ENCODE data around the gene TAPBPL.
A peak's percentile ranks its signal among the peaks of the same experiment; 100 is the strongest.
"Not testable (repeated sequence)": the region's sequence is repeated elsewhere in the genome, so short reads cannot be mapped to it uniquely, and the experiment has no call there.

Gene TAPBPL

DNA sequence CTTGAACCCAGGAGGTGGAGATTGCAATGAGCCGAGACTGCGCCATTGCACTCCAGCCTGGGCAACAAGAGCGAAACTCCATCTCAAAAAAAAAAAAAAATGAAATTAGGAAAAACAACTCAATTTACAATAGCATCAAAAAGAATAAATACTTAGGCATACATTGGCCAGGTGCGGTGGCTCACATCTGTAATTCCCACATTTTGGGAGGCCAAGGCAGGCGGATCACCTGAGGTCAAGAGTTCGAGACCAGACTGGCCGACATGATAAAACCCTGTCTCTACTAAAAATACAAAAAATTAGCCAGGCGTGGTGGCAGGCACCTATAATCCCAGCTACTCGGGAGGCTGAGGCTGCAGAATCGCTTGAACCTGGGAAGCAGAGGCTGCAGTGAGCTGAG, 24.0 kb upstream of the TAPBPL start:
- H3K9me3 ChIP-seq (ENCODE audit: control extremely low read depth in 1 of 5, control insufficient read depth in 4 of 5, insufficient read depth in 2 of 5, low read depth in 1 of 5, low read length in 4 of 5); H3K4me3 ChIP-seq (ENCODE audit: control insufficient read depth in 1 of 7, extremely low read depth in 1 of 7, insufficient read depth in 4 of 7, low read depth in 2 of 7, low read length in 6 of 7); H3K27ac ChIP-seq (ENCODE audit: insufficient read depth in 1 of 2, low read depth in 1 of 2, low read length in 2 of 2, poor library complexity in 1 of 2, severe bottlenecking in 2 of 2); POLR2A ChIA-PET; H3K36me3 ChIP-seq (ENCODE audit: control insufficient read depth in 4 of 4, insufficient read depth in 4 of 4, low read length in 3 of 4); DNase-seq; H3K27me3 ChIP-seq (replicated peaks in 2 of 5; ENCODE audit: control insufficient read depth in 4 of 5, insufficient read depth in 5 of 5, low read length in 4 of 5): not testable (repeated sequence)
- WGBS (ENCODE audit: insufficient coverage) = 97% methylated on average over 5 of the region's 10 CpGs
- CTCF ChIA-PET = interaction anchor here (9.2 kb wide), 1 partner anchor 34 kb away, joined by 197 read pairs; no protein-coding TSS in a partner anchor
- H3K4me1 ChIP-seq (ENCODE audit: control extremely low read depth in 1 of 4, control insufficient read depth in 4 of 4, insufficient read depth in 4 of 4, low read length in 3 of 4) = peaks cover 8 to 58% (median 53%) of the 10 kb centered on the region in 4 experiments

DNA sequence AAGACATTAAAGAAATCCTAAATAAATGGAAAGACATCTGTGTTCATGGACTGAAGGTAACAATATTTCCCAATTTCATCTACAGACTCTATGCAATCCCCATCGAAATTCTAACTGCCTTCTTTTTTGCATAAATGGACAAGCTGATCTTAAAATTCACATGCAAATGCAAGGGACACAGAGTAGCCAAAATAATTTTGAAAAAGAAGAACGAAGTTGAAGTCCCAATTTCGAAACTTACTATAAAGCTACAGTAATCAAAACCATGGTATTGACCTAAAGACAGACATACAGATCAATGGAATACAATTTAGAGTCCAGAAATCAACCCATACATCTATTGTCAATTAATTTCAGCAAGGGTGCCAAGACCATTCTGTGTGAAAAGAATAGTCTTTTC, 23.5 kb upstream of the TAPBPL start:
- no peaks in the 10 kb centered on the region for H3K27me3 ChIP-seq (replicated peaks in 2 of 5; ENCODE audit: control insufficient read depth in 4 of 5, insufficient read depth in 5 of 5, low read length in 4 of 5)
- DNase-seq = no peak
- peaks cover 8 to 58% (median 53%) of the 10 kb centered on the region in 4 experiments for H3K4me1 ChIP-seq (ENCODE audit: control extremely low read depth in 1 of 4, control insufficient read depth in 4 of 4, insufficient read depth in 4 of 4, low read length in 3 of 4)
- ChIA-PET POLR2A (interaction anchor here (0.7 kb wide), 1 partner anchor 65 kb away, joined by 3 read pairs; the partner anchor contains the start of gene MRPL51), CTCF (interaction anchor here (0.6 to 9.2 kb wide), 2 partner anchors 33 to 60 kb away, joined by 4 to 197 read pairs; no protein-coding TSS in a partner anchor)
- H3K4me3 ChIP-seq (ENCODE audit: control insufficient read depth in 1 of 7, extremely low read depth in 1 of 7, insufficient read depth in 4 of 7, low read depth in 2 of 7, low read length in 6 of 7) = no peak overlapping the region
- no peaks in the 10 kb centered on the region for H3K9me3 ChIP-seq (ENCODE audit: control extremely low read depth in 1 of 5, control insufficient read depth in 4 of 5, insufficient read depth in 2 of 5, low read depth in 1 of 5, low read length in 4 of 5)
- 80% methylated on average over 1 of the region's 3 CpGs for WGBS (ENCODE audit: insufficient coverage)
- no peaks in the 10 kb centered on the region for H3K36me3 ChIP-seq (ENCODE audit: control insufficient read depth in 4 of 4, insufficient read depth in 4 of 4, low read length in 3 of 4)
- no peak overlapping the region for H3K27ac ChIP-seq (ENCODE audit: insufficient read depth in 1 of 2, low read depth in 1 of 2, low read length in 2 of 2, poor library complexity in 1 of 2, severe bottlenecking in 2 of 2)

DNA sequence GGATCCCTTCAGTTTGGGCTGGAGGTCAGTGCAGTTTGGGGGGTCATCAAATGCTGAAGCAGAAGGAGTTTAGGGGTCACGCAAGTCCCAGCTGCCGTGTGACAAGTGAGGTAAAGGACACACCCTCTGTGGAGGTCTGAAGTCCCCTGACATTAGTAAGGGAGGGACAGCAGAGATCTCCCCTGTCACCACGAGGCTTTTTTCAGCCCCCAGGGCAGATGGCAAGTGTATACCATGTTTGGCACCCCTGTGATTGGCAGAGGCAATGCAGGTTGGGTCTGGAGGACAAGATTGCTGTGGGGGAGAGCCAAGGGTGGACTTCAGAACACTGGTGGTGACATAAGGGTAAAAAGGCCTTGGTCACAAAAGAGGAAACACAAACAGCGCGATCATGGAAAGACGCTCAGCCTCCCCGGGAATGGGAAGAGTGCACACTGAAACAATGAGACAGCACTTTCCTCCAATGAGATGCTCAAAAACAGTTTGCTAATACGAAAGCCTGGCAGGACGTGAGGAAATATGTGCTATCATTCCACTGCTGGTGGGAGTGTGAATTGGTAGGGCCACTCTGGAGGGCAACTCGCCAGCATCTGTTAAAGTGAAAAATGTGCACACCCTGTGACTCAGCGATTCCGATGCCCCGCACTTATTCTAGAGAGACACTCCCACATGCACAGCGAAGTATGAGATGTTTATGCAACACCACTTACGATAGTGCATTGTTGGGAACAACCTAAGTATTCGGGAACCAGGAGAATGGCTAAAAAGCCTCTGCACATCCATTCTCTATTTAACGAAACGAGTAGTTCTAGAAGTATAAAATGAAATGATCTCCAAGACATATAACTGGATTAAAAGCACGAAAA, 21.5 kb upstream of the TAPBPL start:
- Histone ChIP-seq H3K27me3 (replicated peaks in 2 of 5; ENCODE audit: control insufficient read depth in 4 of 5, insufficient read depth in 5 of 5, low read length in 4 of 5) (no peaks in the 10 kb centered on the region), H3K4me1 (ENCODE audit: control extremely low read depth in 1 of 4, control insufficient read depth in 4 of 4, insufficient read depth in 4 of 4, low read length in 3 of 4) (peaks cover 8 to 48% (median 40%) of the 10 kb centered on the region in 4 experiments), H3K4me3 (ENCODE audit: control insufficient read depth in 1 of 7, extremely low read depth in 1 of 7, insufficient read depth in 4 of 7, low read depth in 2 of 7, low read length in 6 of 7) (peak overlapping the region in 5 of 7 experiments; percentile 9 to 62 (median 40)), H3K36me3 (ENCODE audit: control insufficient read depth in 4 of 4, insufficient read depth in 4 of 4, low read length in 3 of 4) (no peaks in the 10 kb centered on the region), H3K9me3 (ENCODE audit: control extremely low read depth in 1 of 5, control insufficient read depth in 4 of 5, insufficient read depth in 2 of 5, low read depth in 1 of 5, low read length in 4 of 5) (no peaks in the 10 kb centered on the region), H3K27ac (ENCODE audit: insufficient read depth in 1 of 2, low read depth in 1 of 2, low read length in 2 of 2, poor library complexity in 1 of 2, severe bottlenecking in 2 of 2) (peak overlapping the region in 1 of 2 experiments; percentile 76)
- CTCF ChIA-PET = interaction anchor here (9.2 kb wide), 1 partner anchor 31 kb away, joined by 197 read pairs; no protein-coding TSS in a partner anchor
- POLR2A ChIA-PET = no interaction called here
- 5% methylated on average over 12 of the region's 19 CpGs for WGBS (ENCODE audit: insufficient coverage)
- DNase-seq = peak; percentile 88 to 97 (median 96)

DNA sequence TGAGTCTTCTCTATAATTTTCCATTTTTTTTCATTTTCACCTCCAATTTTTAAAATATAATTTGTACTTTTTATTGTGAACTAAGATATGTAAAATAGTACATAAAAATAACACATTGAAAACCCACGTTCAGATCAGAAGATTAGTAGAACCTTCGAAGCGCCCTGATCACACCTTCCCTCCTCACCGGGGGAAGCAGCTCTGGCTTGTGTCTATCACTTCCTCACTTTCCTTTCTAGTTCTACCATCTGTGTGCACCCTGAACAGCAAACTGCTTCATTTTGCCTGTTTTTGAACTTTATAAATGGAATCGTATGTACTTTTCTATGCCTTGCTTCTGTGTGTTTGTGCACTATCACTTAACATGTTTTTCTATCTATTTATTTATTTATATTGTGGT, 18.9 kb upstream of the TAPBPL start:
- Histone ChIP-seq H3K4me1 (ENCODE audit: control extremely low read depth in 1 of 4, control insufficient read depth in 4 of 4, insufficient read depth in 4 of 4, low read length in 3 of 4) (peaks cover 8 to 28% (median 18%) of the 10 kb centered on the region in 4 experiments), H3K9me3 (ENCODE audit: control extremely low read depth in 1 of 5, control insufficient read depth in 4 of 5, insufficient read depth in 2 of 5, low read depth in 1 of 5, low read length in 4 of 5) (no peaks in the 10 kb centered on the region), H3K27ac (ENCODE audit: insufficient read depth in 1 of 2, low read depth in 1 of 2, low read length in 2 of 2, poor library complexity in 1 of 2, severe bottlenecking in 2 of 2) (no peak overlapping the region), H3K27me3 (replicated peaks in 2 of 5; ENCODE audit: control insufficient read depth in 4 of 5, insufficient read depth in 5 of 5, low read length in 4 of 5) (no peaks in the 10 kb centered on the region), H3K4me3 (ENCODE audit: control insufficient read depth in 1 of 7, extremely low read depth in 1 of 7, insufficient read depth in 4 of 7, low read depth in 2 of 7, low read length in 6 of 7) (no peak overlapping the region), H3K36me3 (ENCODE audit: control insufficient read depth in 4 of 4, insufficient read depth in 4 of 4, low read length in 3 of 4) (no peaks in the 10 kb centered on the region)
- DNase-seq = no peak
- CTCF ChIA-PET = interaction anchor here (0.7 to 4.1 kb wide), 2 partner anchors 9 to 10 kb away, joined by 3 to 17 read pairs; no protein-coding TSS in a partner anchor
- POLR2A ChIA-PET = interaction anchor here (1.0 kb wide), 1 partner anchor 28 kb away, joined by 3 read pairs; no protein-coding TSS in a partner anchor
- WGBS (ENCODE audit: insufficient coverage) = 59% methylated on average over 3 of the region's 5 CpGs

DNA sequence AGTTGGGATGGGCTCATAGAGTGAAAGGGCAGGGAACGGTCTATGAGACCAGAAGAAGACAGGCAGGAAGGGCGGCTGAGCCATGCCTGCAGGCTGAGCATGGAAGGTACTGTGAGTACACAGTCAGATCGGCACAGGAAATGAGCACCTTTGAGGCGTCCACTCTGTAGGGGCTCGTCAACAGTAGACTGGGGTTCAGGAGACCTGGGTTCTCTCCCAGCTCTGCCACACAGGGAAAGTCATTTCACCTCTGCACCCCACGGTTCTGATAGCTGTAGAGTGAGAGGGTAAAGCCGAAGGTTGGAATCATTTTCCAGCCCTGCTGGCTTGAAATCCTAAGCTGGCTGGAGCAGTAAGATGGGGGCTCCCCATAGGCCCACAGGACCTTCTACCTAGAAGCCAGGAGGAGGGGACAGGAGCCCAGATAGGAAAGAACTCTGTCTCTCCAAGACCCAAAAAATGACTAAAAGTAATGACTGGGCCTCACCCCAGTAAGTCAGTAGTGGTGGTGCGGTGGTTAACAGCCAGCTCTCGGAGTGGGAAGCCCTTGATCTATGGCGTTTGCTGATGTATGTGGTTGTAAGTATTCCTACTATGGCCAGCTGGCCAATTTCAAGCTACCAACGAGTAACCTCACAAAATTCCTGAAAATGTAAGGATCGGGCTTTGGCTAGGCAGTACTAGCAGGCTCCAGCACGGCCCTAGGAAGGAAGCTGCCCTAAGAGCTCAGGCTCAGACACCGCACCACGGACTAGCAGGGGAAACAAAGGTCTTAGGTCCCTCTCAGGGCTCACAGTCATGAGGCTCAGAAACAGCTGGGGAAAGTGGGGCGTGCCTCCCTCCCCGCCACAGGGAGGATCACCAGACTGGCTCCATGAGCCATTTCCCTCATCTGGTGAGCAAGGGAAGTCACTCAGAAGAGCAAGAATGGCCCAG, 17.4 kb upstream of the TAPBPL start:
- ChIA-PET POLR2A (no interaction called here), CTCF (interaction anchor here (0.9 to 4.1 kb wide), 7 partner anchors 9 to 64 kb away, joined by 3 to 17 read pairs (median 4); partner anchors contain the start of gene TAPBPL)
- Histone ChIP-seq H3K27me3 (replicated peaks in 2 of 5; ENCODE audit: control insufficient read depth in 4 of 5, insufficient read depth in 5 of 5, low read length in 4 of 5) (no peaks in the 10 kb centered on the region), H3K4me1 (ENCODE audit: control extremely low read depth in 1 of 4, control insufficient read depth in 4 of 4, insufficient read depth in 4 of 4, low read length in 3 of 4) (peaks cover 8 to 28% (median 18%) of the 10 kb centered on the region in 4 experiments), H3K4me3 (ENCODE audit: control insufficient read depth in 1 of 7, extremely low read depth in 1 of 7, insufficient read depth in 4 of 7, low read depth in 2 of 7, low read length in 6 of 7) (no peak overlapping the region), H3K27ac (ENCODE audit: insufficient read depth in 1 of 2, low read depth in 1 of 2, low read length in 2 of 2, poor library complexity in 1 of 2, severe bottlenecking in 2 of 2) (no peak overlapping the region), H3K9me3 (ENCODE audit: control extremely low read depth in 1 of 5, control insufficient read depth in 4 of 5, insufficient read depth in 2 of 5, low read depth in 1 of 5, low read length in 4 of 5) (no peaks in the 10 kb centered on the region), H3K36me3 (ENCODE audit: control insufficient read depth in 4 of 4, insufficient read depth in 4 of 4, low read length in 3 of 4) (no peaks in the 10 kb centered on the region)
- DNase-seq = no peak
- WGBS (ENCODE audit: insufficient coverage) = 94% methylated on average over 17 of the region's 17 CpGs

DNA sequence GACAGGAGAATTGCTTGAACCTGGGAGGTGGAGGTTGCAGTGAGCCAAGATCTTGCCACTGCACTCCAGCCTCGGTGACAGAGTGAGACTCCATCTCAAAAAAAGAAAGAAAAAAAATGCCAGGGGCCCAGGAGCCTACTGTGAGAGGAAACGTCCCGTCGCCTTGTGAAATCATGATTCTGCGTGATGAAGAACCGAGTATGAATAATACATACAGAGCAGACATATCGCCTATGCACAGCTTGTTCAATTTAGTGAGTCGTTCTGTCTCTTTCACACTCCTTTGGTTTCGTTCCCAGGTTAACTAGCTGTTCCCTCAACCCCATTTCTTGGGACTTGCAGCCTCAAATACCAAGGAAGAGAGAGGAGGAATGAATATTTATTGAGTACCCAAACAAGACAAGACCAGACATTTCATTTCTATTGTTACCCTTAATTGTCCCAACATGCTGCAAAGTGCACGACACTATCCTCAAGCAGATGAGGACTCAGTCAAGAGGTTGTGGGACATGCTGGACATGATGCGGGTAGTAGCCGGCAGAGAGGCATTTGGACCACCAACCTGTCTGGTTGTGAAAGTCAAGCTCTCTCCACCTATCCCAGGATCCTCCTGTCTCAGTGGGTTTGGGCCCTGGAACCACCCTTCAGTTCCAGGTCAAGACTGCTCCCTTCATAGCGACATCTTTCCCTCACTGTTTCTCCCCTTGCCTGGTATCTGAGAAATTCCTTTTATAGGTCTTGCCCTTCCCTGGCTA, 15.7 kb upstream of the TAPBPL start:
- peaks cover 3 to 22% (median 17%) of the 10 kb centered on the region in 4 experiments for H3K4me1 ChIP-seq (ENCODE audit: control extremely low read depth in 1 of 4, control insufficient read depth in 4 of 4, insufficient read depth in 4 of 4, low read length in 3 of 4)
- H3K36me3 ChIP-seq (ENCODE audit: control insufficient read depth in 4 of 4, insufficient read depth in 4 of 4, low read length in 3 of 4) = no peaks in the 10 kb centered on the region
- no peaks in the 10 kb centered on the region for H3K27me3 ChIP-seq (replicated peaks in 2 of 5; ENCODE audit: control insufficient read depth in 4 of 5, insufficient read depth in 5 of 5, low read length in 4 of 5)
- 98% methylated on average over 11 of the region's 13 CpGs for WGBS (ENCODE audit: insufficient coverage)
- CTCF ChIA-PET = interaction anchor here (0.8 to 4.1 kb wide), 5 partner anchors 9 to 30 kb away, joined by 3 to 17 read pairs (median 4); no protein-coding TSS in a partner anchor
- no peak for DNase-seq
- H3K9me3 ChIP-seq (ENCODE audit: control extremely low read depth in 1 of 5, control insufficient read depth in 4 of 5, insufficient read depth in 2 of 5, low read depth in 1 of 5, low read length in 4 of 5) = no peaks in the 10 kb centered on the region
- H3K27ac ChIP-seq (ENCODE audit: insufficient read depth in 1 of 2, low read depth in 1 of 2, low read length in 2 of 2, poor library complexity in 1 of 2, severe bottlenecking in 2 of 2) = no peak overlapping the region
- no peak overlapping the region for H3K4me3 ChIP-seq (ENCODE audit: control insufficient read depth in 1 of 7, extremely low read depth in 1 of 7, insufficient read depth in 4 of 7, low read depth in 2 of 7, low read length in 6 of 7)
- POLR2A ChIA-PET = no interaction called here
